NCI-H2107 (cell line): ENCODE results near the gene PSMA7.

Experiments used
- DNase-seq: peaks from one replicate; lab custom pipeline; 2025; lab: John Stamatoyannopoulos, UW

The PSMA7 gene

DNA sequence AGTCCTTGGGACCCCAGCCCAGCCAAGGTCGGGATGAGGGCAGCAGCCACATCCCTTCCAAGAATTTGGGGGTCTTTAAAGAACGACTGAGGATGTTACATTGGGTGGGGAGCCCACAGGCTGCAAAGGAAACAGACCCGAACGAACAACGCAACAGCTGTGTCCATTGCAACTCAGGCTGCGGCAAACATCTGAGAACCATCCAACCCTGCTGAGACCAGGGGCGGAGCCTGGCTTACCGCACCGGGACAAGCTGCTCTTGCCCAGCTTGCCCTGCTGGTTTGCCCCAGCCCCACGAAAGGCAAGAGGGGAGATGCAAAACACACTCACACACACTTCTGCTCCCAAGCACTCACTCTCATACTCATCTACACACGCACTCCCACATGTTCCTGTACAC lies 56.0 kb downstream of the PSMA7 start:
- no peak for DNase-seq
